HepG2 (cell line): ENCODE measurements around the gene S100A16. TPM values are rescaled to one million over a fixed set of nuclear protein-coding genes. Genes with fewer than 3 reads are reported as not detected.

Experiments
- DR1 ChIP-seq: sonication (generic); formaldehyde crosslinking; IDR thresholded peaks from 2 replicates; pipeline ENCODE4 v1.8.0; 2021; ENCODE audit warnings: mild to moderate bottlenecking, missing genetic modification reagents, inconsistent platforms
- FOXK1 ChIP-seq: sonication (generic); formaldehyde crosslinking; IDR thresholded peaks from 2 replicates; pipeline ENCODE4 v1.4.0; 2020; ENCODE audit warnings: low read depth, missing genetic modification reagents, borderline replicate concordance
- IRF1 ChIP-seq: sonication (generic); formaldehyde crosslinking; IDR thresholded peaks from 2 replicates; pipeline ENCODE4 v1.4.0; 2020; ENCODE audit warnings: low read depth, mild to moderate bottlenecking, missing genetic modification reagents
- KDM5A ChIP-seq: fragments of 200-600 bp; sonication (generic); IDR thresholded peaks from 2 replicates; pipeline ENCODE4 v1.7.0; 2018; ENCODE audit warnings: antibody characterized with exemption, mild to moderate bottlenecking, low read length, borderline replicate concordance
- MXD4 ChIP-seq: IDR thresholded peaks from 2 replicates; pipeline ENCODE4 v1.6.1; 2016; ENCODE audit warnings: mild to moderate bottlenecking, missing biosample characterization, missing genetic modification reagents
- NR3C1 ChIP-seq: sonication (generic); formaldehyde crosslinking; IDR thresholded peaks from 2 replicates; pipeline ENCODE4 v1.4.0; 2020; ENCODE audit warnings: missing genetic modification reagents
- PRDM15 ChIP-seq: sonication (generic); formaldehyde crosslinking; IDR thresholded peaks from 2 replicates; pipeline ENCODE4 v1.4.0; 2020; ENCODE audit warnings: missing genetic modification reagents
- SKI ChIP-seq: fragments of 450-650 bp; IDR thresholded peaks from one replicate; pipeline ENCODE4 v1.6.1; 2018; ENCODE audit warnings: mild to moderate bottlenecking; ENCODE audit not compliant: partially characterized antibody
- ZMAT5 ChIP-seq: sonication (generic); formaldehyde crosslinking; IDR thresholded peaks from 2 replicates; pipeline ENCODE4 v1.5.0; 2020; ENCODE audit warnings: mild to moderate bottlenecking, low read depth, missing genetic modification reagents, borderline replicate concordance
- ZNF138 ChIP-seq: sonication (generic); formaldehyde crosslinking; IDR thresholded peaks from 2 replicates; pipeline ENCODE4 v1.5.0; 2020; ENCODE audit warnings: mild to moderate bottlenecking, low read depth, missing genetic modification reagents
- ZNF24 ChIP-seq: fragments of 450-650 bp; IDR thresholded peaks from 2 replicates; pipeline ENCODE4 v1.6.1; 2017; ENCODE audit warnings: antibody characterized with exemption, mild to moderate bottlenecking
- ZNF329 ChIP-seq: sonication (generic); formaldehyde crosslinking; IDR thresholded peaks from 2 replicates; pipeline ENCODE4 v1.9.0; 2021; ENCODE audit warnings: low read depth, mild to moderate bottlenecking, missing genetic modification reagents
- ZNF34 ChIP-seq: sonication (generic); formaldehyde crosslinking; IDR thresholded peaks from 2 replicates; pipeline ENCODE4 v1.4.0; 2020; ENCODE audit warnings: mild to moderate bottlenecking, missing genetic modification reagents, borderline replicate concordance
- ZNF446 ChIP-seq: sonication (generic); formaldehyde crosslinking; IDR thresholded peaks from 2 replicates; pipeline ENCODE4 v1.5.0; 2020; ENCODE audit warnings: mild to moderate bottlenecking, missing genetic modification reagents
- ZNF503 ChIP-seq: sonication (generic); formaldehyde crosslinking; IDR thresholded peaks from 2 replicates; pipeline ENCODE4 v1.4.0; 2020; ENCODE audit warnings: missing genetic modification reagents
- ZNF616 ChIP-seq: sonication (generic); formaldehyde crosslinking; IDR thresholded peaks from 2 replicates; pipeline ENCODE4 v1.5.0; 2020; ENCODE audit warnings: low read depth, mild to moderate bottlenecking, missing genetic modification reagents
- ZNF652 ChIP-seq: IDR thresholded peaks from 2 replicates; pipeline ENCODE4 v1.6.1; 2016; ENCODE audit warnings: low read depth, borderline replicate concordance
- ZNF710 ChIP-seq: sonication (generic); formaldehyde crosslinking; IDR thresholded peaks from 2 replicates; pipeline ENCODE4 v1.5.0; 2020; ENCODE audit warnings: mild to moderate bottlenecking, missing genetic modification reagents, borderline replicate concordance
- ZNF737 ChIP-seq: sonication (generic); formaldehyde crosslinking; IDR thresholded peaks from 2 replicates; pipeline ENCODE4 v1.5.0; 2020; ENCODE audit warnings: missing genetic modification reagents, mild to moderate bottlenecking, borderline replicate concordance
- ZSCAN9 ChIP-seq: IDR thresholded peaks from 2 replicates; pipeline ENCODE4 v1.6.1; 2016; ENCODE audit warnings: borderline replicate concordance
- polyA plus RNA-seq, 8 experiments: library from polyadenylated mRNA; depleted of rRNA in 3 of 8; stranded (reverse) in 7 of 8; unstranded in 1 of 8; fragments of >200 nt; fragmentation: Illumina TruSeq in 4 of 8; extraction: Trizol in 4 of 8; gene quantifications; 2 replicates each; pipeline versions ENCODE4 v1.2.1 to v1.2.3, GENCODE V29; 2011 to 2016; ENCODE audit warnings: low read depth in 4 of 8, missing spikeins in 1 of 8, mixed read lengths in 1 of 8; ENCODE audit not compliant: insufficient read depth in 1 of 8
- total RNA-seq, 5 experiments: library from RNA; depleted of rRNA; stranded (reverse); fragments of >200 nt; fragmentation: Illumina TruSeq; extraction: Trizol; gene quantifications; 2 replicates each; pipeline ENCODE4 v1.2.3, GENCODE V29; 2016; ENCODE audit warnings: low read depth in 1 of 5

The S100A16 gene
- total and polyA plus RNA-seq, 2 of the 13 experiments (the other 11 are each of a cell fraction or from before 2014, with no cell fraction given), result 46.0 to 195 TPM

GRCh38 chr1:153566414-153567371 lies 46.2 kb downstream of the S100A16 start (continued):
- TF ChIP-seq ZNF34 (no peak), ZNF710 (no peak), ZSCAN9 (CRISPR knock-in tag) (0 out of 2 replicates have a peak, but pooled peaks have one; percentile 25), SKI (peak; percentile 77), NR3C1 (CRISPR knock-in tag) (no peak), ZNF616 (CRISPR knock-in tag) (no peak), KDM5A (no peak), ZNF138 (CRISPR knock-in tag) (no peak), MXD4 (CRISPR knock-in tag) (no peak), ZNF737 (CRISPR knock-in tag) (no peak), PRDM15 (CRISPR knock-in tag) (no peak), IRF1 (CRISPR knock-in tag) (no peak), ZNF329 (CRISPR knock-in tag) (no peak), ZNF446 (CRISPR knock-in tag) (no peak), FOXK1 (CRISPR knock-in tag) (no peak), DR1 (CRISPR knock-in tag) (no peak), ZNF24 (no peak), ZNF503 (CRISPR knock-in tag) (no peak; the same call in 1 of the 2 replicates), ZNF652 (CRISPR knock-in tag) (no peak), ZMAT5 (CRISPR knock-in tag) (no peak)
